H9 (cell line): Measurements from ENCODE around the gene DPP6. TPM values are rescaled to one million over a fixed set of nuclear protein-coding genes. Genes with fewer than 3 reads are reported as not detected.

Experiments
- DNase-seq: peaks from one replicate; pipeline ENCODE4 v3.0.0-alpha.2; 2017
- H2AFZ ChIP-seq: one replicate; pipeline ENCODE4 v1.6.1; 2013; ENCODE audit warnings: mild to moderate bottlenecking, low read length, control low read depth, moderate library complexity
- H2AK5ac ChIP-seq: 2 replicates; pipeline ENCODE4 v1.6.1; 2013; ENCODE audit warnings: low read length, control low read depth, mixed read lengths; ENCODE audit not compliant: insufficient read length
- H2BK120ac ChIP-seq: one replicate; pipeline ENCODE4 v1.6.1; 2013; ENCODE audit warnings: low read depth, mild to moderate bottlenecking, low read length, control low read depth, inconsistent platforms; ENCODE audit not compliant: poor library complexity, severe bottlenecking
- H2BK12ac ChIP-seq: 2 replicates; pipeline ENCODE4 v1.6.1; 2013; ENCODE audit warnings: low read length, control low read depth, mixed read lengths, low read depth; ENCODE audit not compliant: insufficient read length
- H2BK15ac ChIP-seq: 2 replicates; pipeline ENCODE4 v1.6.1; 2013; ENCODE audit warnings: low read depth, low read length, control low read depth
- H2BK20ac ChIP-seq: one replicate; pipeline ENCODE4 v1.6.1; 2013; ENCODE audit warnings: low read depth, mild to moderate bottlenecking, low read length, control low read depth, inconsistent platforms; ENCODE audit not compliant: poor library complexity, severe bottlenecking
- H2BK5ac ChIP-seq: 2 replicates; pipeline ENCODE4 v1.6.1; 2013; ENCODE audit warnings: low read length, control low read depth, mixed read lengths; ENCODE audit not compliant: insufficient read length
- H3K14ac ChIP-seq: 2 replicates; pipeline ENCODE4 v1.6.1; 2013; ENCODE audit warnings: low read length, control low read depth; ENCODE audit not compliant: insufficient read depth
- H3K18ac ChIP-seq: 2 replicates; pipeline ENCODE4 v1.6.1; 2013; ENCODE audit warnings: low read depth, mild to moderate bottlenecking, mixed read lengths, low read length, control low read depth; ENCODE audit not compliant: insufficient read length
- H3K23ac ChIP-seq: 2 replicates; pipeline ENCODE4 v1.6.1; 2013; ENCODE audit warnings: low read length, control low read depth, mixed read lengths, low read depth; ENCODE audit not compliant: insufficient read length
- H3K23me2 ChIP-seq: 2 replicates; pipeline ENCODE4 v1.6.1; 2013; ENCODE audit warnings: low read depth, mild to moderate bottlenecking, mixed read lengths, low read length, control low read depth; ENCODE audit not compliant: insufficient read length, poor library complexity, severe bottlenecking
- H3K27ac ChIP-seq: 2 replicates; pipeline ENCODE4 v1.5.1; 2013; ENCODE audit warnings: low read length, control low read depth, mixed read lengths, low read depth; ENCODE audit not compliant: insufficient read length
- H3K27me3 ChIP-seq: 2 replicates; pipeline ENCODE4 v1.6.1; 2013; ENCODE audit warnings: low read length, control low read depth, inconsistent platforms; ENCODE audit not compliant: insufficient read depth
- H3K4ac ChIP-seq: 2 replicates; pipeline ENCODE4 v1.6.1; 2013; ENCODE audit warnings: low read depth, mild to moderate bottlenecking, control low read depth, inconsistent platforms, low read length, moderate library complexity
- H3K4me1 ChIP-seq: 2 replicates; pipeline ENCODE4 v1.6.1; 2013; ENCODE audit warnings: low read length, control low read depth, inconsistent platforms; ENCODE audit not compliant: insufficient read depth
- H3K4me2 ChIP-seq: 2 replicates; pipeline ENCODE4 v1.6.1; 2013; ENCODE audit warnings: low read length, control low read depth, mixed read lengths; ENCODE audit not compliant: insufficient read length, insufficient read depth
- H3K56ac ChIP-seq: 2 replicates; pipeline ENCODE4 v1.6.1; 2013; ENCODE audit warnings: low read depth, mild to moderate bottlenecking, mixed read lengths, low read length, control low read depth; ENCODE audit not compliant: insufficient read length
- H3K79me1 ChIP-seq: 2 replicates; pipeline ENCODE4 v1.6.1; 2013; ENCODE audit warnings: low read depth, mild to moderate bottlenecking, moderate library complexity, low read length, control low read depth, inconsistent platforms; ENCODE audit not compliant: insufficient read depth, poor library complexity, severe bottlenecking
- H3K79me2 ChIP-seq: 2 replicates; pipeline ENCODE4 v1.6.1; 2013; ENCODE audit warnings: low read length, control low read depth, inconsistent platforms; ENCODE audit not compliant: insufficient read depth
- H3K9ac ChIP-seq: 2 replicates; pipeline ENCODE4 v1.6.1; 2013; ENCODE audit warnings: low read length, control low read depth, mixed read lengths; ENCODE audit not compliant: insufficient read length; ENCODE audit errors: extremely low read depth
- H3K9me3 ChIP-seq: one replicate; pipeline ENCODE4 v1.6.1; 2013; ENCODE audit warnings: low read depth, low read length, inconsistent platforms; ENCODE audit not compliant: control insufficient read depth
- H3T11ph ChIP-seq: one replicate; pipeline ENCODE4 v1.6.1; 2013; ENCODE audit warnings: mild to moderate bottlenecking, low read length, control low read depth, inconsistent platforms
- H4K20me1 ChIP-seq: one replicate; pipeline ENCODE4 v1.6.1; 2013; ENCODE audit not compliant: control insufficient read depth, insufficient read length, insufficient read depth
- H4K5ac ChIP-seq: 2 replicates; pipeline ENCODE4 v1.6.1; 2013; ENCODE audit warnings: low read depth, mild to moderate bottlenecking, mixed read lengths, low read length, control low read depth; ENCODE audit not compliant: insufficient read length
- H4K8ac ChIP-seq: replicated peaks from 2 replicates; pipeline ENCODE4 v1.6.1; 2013; ENCODE audit warnings: low read length, control low read depth, mixed read lengths, low read depth; ENCODE audit not compliant: insufficient read length
- H4K91ac ChIP-seq: 2 replicates; pipeline ENCODE4 v1.6.1; 2013; ENCODE audit warnings: low read depth, mild to moderate bottlenecking, moderate library complexity, mixed read lengths, low read length, control low read depth; ENCODE audit not compliant: insufficient read length
- H3K27ac Mint-ChIP-seq, 3 experiments: 2 replicates in 2 of 3; 3 replicates in 1 of 3; pipeline ENCODE4 v1.8.0; 2020 to 2021; ENCODE audit warnings: mixed read lengths in 3 of 3, mild to moderate bottlenecking in 1 of 3, moderate library complexity in 1 of 3
- H3K27me3 Mint-ChIP-seq: 2 replicates; pipeline ENCODE4 v1.8.0; 2021; ENCODE audit warnings: low read depth, mild to moderate bottlenecking, moderate library complexity, mixed read lengths
- H3K36me3 Mint-ChIP-seq, 3 experiments: 2 replicates in 2 of 3; 3 replicates in 1 of 3; pipeline ENCODE4 v1.8.0; 2020 to 2021; ENCODE audit warnings: low read depth in 3 of 3, mixed read lengths in 3 of 3; ENCODE audit not compliant: insufficient read depth in 1 of 3
- H3K4me1 Mint-ChIP-seq, 2 experiments: 2 replicates each; pipeline ENCODE4 v1.8.0; 2020; ENCODE audit warnings: mixed read lengths in 2 of 2
- H3K4me3 Mint-ChIP-seq, 2 experiments: 2 replicates in 1 of 2; 3 replicates in 1 of 2; pipeline ENCODE4 v1.8.0; 2020 to 2021; ENCODE audit warnings: mild to moderate bottlenecking in 2 of 2, mixed read lengths in 2 of 2, moderate library complexity in 1 of 2
- H3K9me3 Mint-ChIP-seq, 2 experiments: 2 replicates in 1 of 2; 3 replicates in 1 of 2; pipeline ENCODE4 v1.8.0; 2020; ENCODE audit warnings: mild to moderate bottlenecking in 2 of 2, mixed read lengths in 2 of 2, moderate library complexity in 1 of 2
- CTCF ChIP-seq: fragments of 200-600 bp; sonication (generic); conservative IDR thresholded peaks from 3 replicates; pipeline ENCODE4 v1.8.0; 2021; ENCODE audit warnings: antibody characterized with exemption, mild to moderate bottlenecking
- WGBS: extraction: QIAGEN DNeasy Blood & Tissue Kit; methylation state at CpG from one replicate; pipeline ENCODE4 v1.1.7; 2013; ENCODE audit warnings: missing lambda C conversion rate, low lambda C conversion rate, mixed read lengths; ENCODE audit not compliant: insufficient read length; ENCODE audit errors: extremely low coverage; 5-methylcytosine and 5-hydroxymethylcytosine counted together
- total RNA-seq: library from RNA; stranded (reverse); gene quantifications from 2 replicates; pipeline ENCODE4 v1.2.1, GENCODE V29; 2021

The DPP6 gene
- total RNA-seq, 1 experiment from 2014 or later, result 4.5 TPM

- Mint-ChIP-seq H3K4me1 (peaks cover 2 to 4% of the 10 kb centered on the region in 2 experiments; a peak in 3 of 4 replicates), H3K36me3 (peaks cover 14 to 23% (median 17%) of the 10 kb centered on the region in 3 experiments), H3K27me3 (no peaks in the 10 kb centered on the region), H3K9me3 (peaks cover 18 to 20% of the 10 kb centered on the region in 2 experiments), H3K27ac (no peak overlapping the region), H3K4me3 (no peak overlapping the region)
- Histone ChIP-seq H3K4me2 (no peak overlapping the region), H2AFZ (no peak overlapping the region), H3K4me1 (no peaks in the 10 kb centered on the region), H2BK15ac (no peak overlapping the region), H2BK5ac (no peak overlapping the region), H3T11ph (no peak overlapping the region), H3K56ac (no peak overlapping the region), H4K5ac (no peak overlapping the region), H2BK12ac (no peak overlapping the region), H4K8ac (no peak overlapping the region), H3K4ac (no peak overlapping the region), H3K79me2 (no peaks in the 10 kb centered on the region), H3K18ac (no peak overlapping the region), H2BK20ac (no peak overlapping the region), H3K9ac (no peak overlapping the region), H3K9me3 (no peaks in the 10 kb centered on the region), H3K79me1 (no peaks in the 10 kb centered on the region), H2BK120ac (no peak overlapping the region), H3K27me3 (no peaks in the 10 kb centered on the region), H4K20me1 (no peaks in the 10 kb centered on the region), H3K23me2 (no peaks in the 10 kb centered on the region), H3K14ac (no peak overlapping the region), H3K23ac (no peak overlapping the region), H2AK5ac (no peak overlapping the region), H3K27ac (no peak overlapping the region), H4K91ac (no peak overlapping the region)
- no CpG with 5 or more reads among the region's 5 CpGs for WGBS
- DNase-seq, result no peak
- TF ChIP-seq CTCF, result peak; percentile 80
Measured at GRCh38 chr7:154503962-154504550, 451.9 kb downstream of the DPP6 start.
